BJ (cell line): ENCODE results near the gene PI4KA. TPM values are rescaled to one million over a fixed set of nuclear protein-coding genes. Genes with fewer than 3 reads are reported as not detected.

Experiments
- CTCF ChIA-PET: fragments of 350-600 bp; formaldehyde crosslinking; extraction: SDS; loops from one replicate; lab custom pipeline; 2021; ENCODE audit warnings: antibody characterized with exemption, inconsistent platforms; lab: Yijun Ruan, JAX
- POLR2A ChIA-PET: fragments of 300-600 bp; sonication (Branson Sonifier 250); formaldehyde crosslinking; extraction: SDS; loops from one replicate; lab custom pipeline; 2021; ENCODE audit warnings: antibody characterized with exemption; lab: Charles Lee
- DNase-seq: peaks from one replicate; pipeline ENCODE4 v3.0.0-alpha.2; 2011; ENCODE audit warnings: low read depth
- H3K27me3 ChIP-seq: 2 replicates; pipeline ENCODE4 v1.6.0; 2011; ENCODE audit warnings: low read length; ENCODE audit not compliant: control insufficient read depth, insufficient read depth
- H3K36me3 ChIP-seq: 2 replicates; pipeline ENCODE4 v1.5.1; 2011; ENCODE audit warnings: low read length; ENCODE audit not compliant: control insufficient read depth, insufficient read depth
- H3K4me3 ChIP-seq: 2 replicates; pipeline ENCODE4 v1.5.1; 2011; ENCODE audit warnings: low read depth, mild to moderate bottlenecking, control low read depth, low read length
- CTCF ChIP-seq: IDR thresholded peaks from 2 replicates; pipeline ENCODE4 v1.5.1; 2011; ENCODE audit warnings: low read depth, mild to moderate bottlenecking, control low read depth, inconsistent platforms, low read length, moderate library complexity; ENCODE audit not compliant: insufficient read depth
- polyA plus RNA-seq: library from polyadenylated mRNA; depleted of rRNA; stranded (reverse); fragments of >200 nt; gene quantifications from 2 replicates; pipeline ENCODE4 v1.2.3, GENCODE V29; 2011

Gene PI4KA
- polyA plus RNA-seq, 1 experiment: 34.2 TPM

- POLR2A ChIA-PET: no interaction called here
- no peak for DNase-seq
- CTCF ChIA-PET: interaction anchor here (0.6 to 2.3 kb wide), 2 partner anchors 16 to 72 kb away, joined by 3 to 10 read pairs; no protein-coding TSS in a partner anchor
- H3K36me3 ChIP-seq: peaks cover 31% of the 10 kb centered on the region
- no peak overlapping the region for H3K4me3 ChIP-seq
- H3K27me3 ChIP-seq: no peaks in the 10 kb centered on the region
- no peak for TF ChIP-seq CTCF
Observed at GRCh38 chr22:20799449-20799848, 59.2 kb downstream of the PI4KA start.

- peaks cover 32% of the 10 kb centered on the region for H3K36me3 ChIP-seq
- ChIA-PET CTCF (interaction anchor here (2.3 kb wide), 1 partner anchor 15 kb away, joined by 10 read pairs; no protein-coding TSS in a partner anchor), POLR2A (no interaction called here)
- no peak overlapping the region for H3K4me3 ChIP-seq
- H3K27me3 ChIP-seq: no peaks in the 10 kb centered on the region
- TF ChIP-seq CTCF: no peak
- DNase-seq: no peak
Observed at GRCh38 chr22:20798974-20799373, 59.6 kb downstream of the PI4KA start.

- CTCF ChIA-PET: interaction anchor here (2.3 kb wide), 1 partner anchor 14 kb away, joined by 10 read pairs; no protein-coding TSS in a partner anchor
- Histone ChIP-seq H3K27me3 (no peaks in the 10 kb centered on the region), H3K36me3 (peaks cover 30% of the 10 kb centered on the region), H3K4me3 (no peak overlapping the region)
- POLR2A ChIA-PET: no interaction called here
- no peak for TF ChIP-seq CTCF
- no peak for DNase-seq
Observed at GRCh38 chr22:20798218-20798617, 60.4 kb downstream of the PI4KA start.

GRCh38 chr22:20796731-20797130 lies 61.9 kb downstream of the PI4KA start:
- no peak for DNase-seq
- Histone ChIP-seq H3K4me3 (no peak overlapping the region), H3K36me3 (peaks cover 28% of the 10 kb centered on the region), H3K27me3 (no peaks in the 10 kb centered on the region)
- POLR2A ChIA-PET: no interaction called here
- TF ChIP-seq CTCF: no peak
- CTCF ChIA-PET: interaction anchor here (1.5 to 4.5 kb wide), 2 partner anchors 13 to 25 kb away, joined by 3 to 39 read pairs; no protein-coding TSS in a partner anchor

GRCh38 chr22:20794650-20795413 lies 63.8 kb downstream of the PI4KA start:
- CTCF ChIA-PET: interaction anchor here (1.0 to 4.5 kb wide), 5 partner anchors 9 to 91 kb away, joined by 3 to 39 read pairs (median 10); no protein-coding TSS in a partner anchor
- Histone ChIP-seq H3K36me3 (peaks cover 30% of the 10 kb centered on the region), H3K27me3 (no peaks in the 10 kb centered on the region), H3K4me3 (no peak overlapping the region)
- DNase-seq: no peak
- POLR2A ChIA-PET: no interaction called here
- no peak for TF ChIP-seq CTCF
